Measurements from ENCODE around the gene DGLUCY.
"Not testable (repeated sequence)": the region's sequence is repeated elsewhere in the genome, so short reads cannot be mapped to it uniquely, and the experiment has no call there.

Gene DGLUCY

DNA sequence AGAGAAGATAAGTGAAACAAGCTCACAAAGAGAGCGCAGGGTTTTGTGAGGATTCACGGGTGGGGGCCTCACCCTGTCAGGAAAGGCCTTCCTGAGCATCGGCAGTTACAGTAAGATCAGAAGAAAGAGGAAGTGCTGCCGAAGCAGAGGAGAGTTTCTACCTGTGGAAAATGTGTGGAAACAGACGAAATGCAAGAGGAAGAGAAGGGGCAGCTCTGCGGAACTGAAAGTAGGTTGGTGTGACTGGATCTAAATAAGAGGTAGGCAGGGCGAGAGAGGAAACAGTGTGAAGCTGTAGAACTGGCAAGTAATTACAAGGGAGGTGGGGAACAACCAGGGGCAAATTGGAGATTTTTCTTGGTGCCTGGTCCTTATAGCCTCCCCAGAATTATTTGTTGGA is 128.0 kb downstream of the DGLUCY start:
- no peak for DNase-seq

GRCh38 chr14:91242635-91243034 is 128.8 kb downstream of the DGLUCY start:
- DNase-seq: no peak

- no peak for DNase-seq
Observed at GRCh38 chr14:91243074-91243471, 129.2 kb downstream of the DGLUCY start.

DNA sequence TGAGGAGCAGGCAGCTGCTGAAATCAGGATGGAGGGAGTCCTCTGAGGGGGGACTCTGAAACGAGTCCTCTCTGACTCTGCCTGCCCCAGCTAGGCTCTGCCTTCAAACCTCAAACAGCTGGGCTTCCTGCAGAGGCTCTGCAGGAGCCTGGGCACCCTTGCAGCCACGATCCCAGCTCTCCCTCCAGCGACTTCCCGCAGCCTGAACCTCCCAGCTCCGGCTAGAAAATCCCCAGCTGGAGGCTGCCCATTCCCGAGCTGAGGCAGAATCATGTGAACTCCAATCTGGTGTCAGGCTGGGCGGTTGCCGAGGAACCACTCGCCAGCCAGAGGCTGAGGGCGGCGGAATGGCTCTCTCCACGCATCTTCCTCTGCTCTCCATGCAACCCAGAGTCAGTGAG is 130.6 kb downstream of the DGLUCY start, which contains the start of gene GPR68:
TSS of gene GPR68 (minus strand) at position 204 of the 401 bp plus-strand sequence. CDS start 9,654 bp downstream, outside the sequence.
- DNase-seq: peak; percentile 82

- no peak for DNase-seq
Observed at GRCh38 chr14:91245029-91245428, 131.2 kb downstream of the DGLUCY start.

DNA sequence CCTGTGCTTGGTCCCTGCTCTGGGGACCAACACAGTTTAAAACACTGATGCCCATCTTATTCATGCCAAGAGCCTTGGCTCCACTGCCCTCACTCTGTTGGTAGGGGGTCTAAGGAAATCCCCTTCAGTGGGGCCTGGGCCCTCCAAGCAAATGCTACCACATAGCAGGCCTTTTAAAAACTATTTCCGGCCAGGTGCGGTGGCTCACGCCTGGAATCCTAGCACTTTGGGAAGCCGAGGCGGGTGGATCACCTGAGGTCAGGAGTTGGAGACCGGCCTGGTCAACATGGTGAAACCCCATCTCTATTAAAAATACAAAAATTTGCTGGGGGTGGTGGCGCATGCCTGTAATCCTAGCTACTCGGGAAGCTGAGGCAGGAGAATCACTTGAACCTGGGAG is 131.7 kb downstream of the DGLUCY start:
- not testable (repeated sequence) for DNase-seq

DNA sequence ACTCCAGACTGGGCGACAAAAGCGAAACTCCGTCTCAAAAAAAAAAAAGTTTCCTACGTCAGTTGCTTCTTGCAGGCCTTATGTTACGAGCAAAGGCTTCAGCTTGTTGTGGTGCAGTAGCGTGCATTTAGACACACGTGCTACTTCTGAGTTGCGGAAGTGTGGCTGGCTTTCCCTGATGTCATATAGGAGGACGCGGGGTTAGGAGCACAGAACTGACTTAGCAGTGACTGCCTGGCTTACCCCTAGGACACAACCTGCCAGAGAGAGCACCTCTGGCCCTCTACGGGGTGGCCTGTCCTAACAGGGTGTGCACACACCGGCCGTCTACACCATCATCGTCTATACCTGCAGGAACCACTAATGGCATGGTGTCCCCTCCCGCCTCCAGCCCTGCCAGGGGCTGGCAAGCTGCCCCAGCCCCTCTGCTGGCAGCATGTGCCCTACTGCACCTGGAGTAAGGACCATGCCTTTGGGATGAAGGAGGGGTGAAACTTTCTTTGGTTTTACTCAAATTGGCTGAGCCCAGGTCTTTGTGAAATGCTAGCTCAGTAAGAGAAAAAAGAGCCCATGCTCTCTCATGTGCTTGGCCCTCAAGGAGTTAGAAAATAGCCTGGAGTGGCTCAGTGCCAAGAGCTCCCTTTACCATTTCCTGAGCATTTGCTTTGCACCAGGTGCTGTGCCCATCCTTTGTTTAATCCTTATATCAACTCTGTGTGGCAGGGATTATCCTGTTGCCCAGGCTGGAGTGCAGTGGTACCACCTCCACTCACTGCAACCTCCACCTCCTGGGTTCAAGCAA is 132.4 kb downstream of the DGLUCY start:
- peak; percentile 78 for DNase-seq

DNA sequence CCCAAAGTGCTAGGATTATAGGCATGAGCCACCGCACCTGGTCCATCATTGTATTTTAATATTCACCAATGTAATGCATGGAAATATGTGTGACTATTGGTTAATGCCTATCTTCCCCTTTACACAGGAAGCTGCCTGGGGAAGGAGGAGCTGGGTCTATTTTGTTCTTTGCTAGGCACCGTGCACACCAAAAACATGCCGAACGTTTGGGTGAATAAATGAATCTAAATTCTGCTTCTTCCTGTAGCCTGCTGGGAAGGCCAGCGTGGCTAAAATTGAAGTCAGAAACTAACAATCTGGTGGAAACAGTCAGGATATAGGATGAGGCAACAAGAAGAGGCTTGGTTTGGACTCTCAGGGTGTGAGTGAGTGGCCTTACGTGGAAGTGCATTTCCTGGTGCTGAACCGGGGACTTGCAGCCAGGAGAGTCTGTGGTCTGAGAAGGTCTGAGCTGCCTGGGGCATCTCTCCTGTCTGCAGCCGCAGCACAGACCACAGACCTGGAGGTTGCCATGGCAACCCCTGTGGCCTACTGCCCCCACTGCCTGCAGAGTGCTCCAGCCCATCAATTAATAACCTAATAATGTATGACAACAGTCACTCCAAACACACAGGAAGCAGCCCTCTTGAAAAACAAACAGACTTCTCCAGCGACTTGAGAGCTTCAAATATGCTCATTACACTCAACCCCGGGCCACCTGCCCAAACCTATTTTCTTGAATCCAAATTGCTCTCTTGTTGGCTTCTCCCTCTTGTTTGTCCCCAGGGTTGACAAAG is 136.2 kb downstream of the DGLUCY start:
- peak; percentile 85 for DNase-seq

- DNase-seq: peak; percentile 40
Observed at GRCh38 chr14:91250912-91251311, 137.0 kb downstream of the DGLUCY start.

DNA sequence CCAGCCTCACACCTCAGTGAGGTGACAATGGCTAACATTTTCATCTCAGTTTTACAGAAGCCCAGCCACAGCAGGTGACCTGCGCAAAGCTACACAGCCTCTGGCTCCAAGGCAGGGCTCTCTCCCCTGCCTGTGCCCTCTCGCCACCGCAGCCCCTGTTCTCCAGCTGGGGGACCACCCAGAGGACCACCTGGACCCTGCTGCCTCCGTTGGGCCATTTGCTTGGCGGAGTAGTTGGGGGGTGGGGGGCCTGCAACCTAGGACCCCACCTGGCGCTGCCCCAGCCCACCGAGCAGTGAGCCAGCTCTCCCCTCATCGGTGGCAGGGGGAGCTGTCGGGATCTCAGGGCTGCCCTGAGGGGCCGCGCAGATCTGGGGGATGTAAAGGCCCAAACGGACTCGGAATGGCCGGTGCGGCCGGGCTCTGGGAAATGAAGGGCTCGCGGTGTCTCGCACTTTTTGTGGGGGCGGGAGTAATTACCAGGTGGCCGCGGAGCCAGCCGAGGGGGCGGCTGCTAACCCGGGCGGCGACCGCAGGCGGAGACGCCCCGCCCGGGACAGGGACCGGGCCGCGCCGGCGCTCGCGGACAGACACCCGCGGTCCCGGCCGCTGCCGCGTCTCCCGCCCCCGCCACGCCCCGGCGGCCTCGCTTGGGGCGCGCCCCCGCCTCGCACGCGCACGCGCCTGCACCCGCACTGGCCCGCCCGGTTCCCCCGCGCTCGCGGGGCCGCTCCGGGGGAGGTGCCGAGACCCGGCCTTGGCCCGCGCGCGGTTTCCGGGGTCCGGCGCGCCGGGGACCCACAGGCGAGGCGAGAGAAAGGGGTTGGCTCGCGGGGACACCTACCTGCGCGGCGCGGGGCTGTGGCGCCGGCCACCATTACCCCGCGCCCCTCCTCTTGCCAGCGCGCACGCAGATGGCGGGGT is 139.3 kb downstream of the DGLUCY start:
- DNase-seq: peak; percentile 39

DNA sequence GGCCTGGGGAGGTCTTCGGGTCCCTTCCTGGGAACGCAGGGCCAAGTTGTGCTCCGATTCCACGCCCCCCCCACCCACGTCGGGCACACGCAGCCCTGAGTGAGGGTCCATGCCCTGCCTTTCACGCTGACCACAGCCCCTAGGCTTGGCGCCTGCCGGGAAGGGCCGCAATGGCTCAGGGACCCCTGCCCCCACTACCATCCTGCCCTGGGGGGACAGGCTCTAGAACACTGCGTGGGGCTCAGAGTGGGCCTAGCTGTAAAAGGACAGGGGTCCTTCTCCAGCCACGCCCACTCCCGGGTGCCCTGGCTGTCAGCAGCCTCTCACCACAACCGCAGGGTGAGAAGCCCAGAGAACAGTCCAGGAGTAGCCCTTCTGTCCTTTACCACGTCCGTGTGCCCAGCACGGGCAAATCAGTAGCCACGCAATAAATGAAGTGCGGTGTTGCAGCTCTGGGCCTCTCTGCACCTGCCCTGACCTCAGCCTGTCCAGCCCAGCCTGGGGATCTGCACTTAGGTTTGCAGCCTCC is 140.0 kb downstream of the DGLUCY start:
- DNase-seq: no peak

DNA sequence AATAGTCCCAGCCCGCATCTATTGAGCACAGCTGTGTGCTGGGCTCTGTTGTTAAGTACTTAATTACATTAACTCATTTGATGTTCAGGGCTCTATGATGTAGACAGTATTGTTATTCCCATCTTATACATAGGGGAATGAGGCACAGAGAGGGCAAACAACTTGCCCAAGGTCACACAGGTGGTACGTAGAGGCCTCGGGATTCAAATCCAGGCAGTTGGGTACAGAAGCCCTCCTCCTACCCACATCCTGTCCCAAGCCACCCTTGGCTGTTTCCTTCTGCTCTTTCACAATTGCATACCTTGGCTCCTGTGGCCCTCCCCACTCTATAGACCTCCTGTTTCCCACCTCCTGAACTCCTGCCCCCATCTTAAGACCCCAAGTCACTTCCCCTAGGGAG is 140.6 kb downstream of the DGLUCY start:
- no peak for DNase-seq

DNA sequence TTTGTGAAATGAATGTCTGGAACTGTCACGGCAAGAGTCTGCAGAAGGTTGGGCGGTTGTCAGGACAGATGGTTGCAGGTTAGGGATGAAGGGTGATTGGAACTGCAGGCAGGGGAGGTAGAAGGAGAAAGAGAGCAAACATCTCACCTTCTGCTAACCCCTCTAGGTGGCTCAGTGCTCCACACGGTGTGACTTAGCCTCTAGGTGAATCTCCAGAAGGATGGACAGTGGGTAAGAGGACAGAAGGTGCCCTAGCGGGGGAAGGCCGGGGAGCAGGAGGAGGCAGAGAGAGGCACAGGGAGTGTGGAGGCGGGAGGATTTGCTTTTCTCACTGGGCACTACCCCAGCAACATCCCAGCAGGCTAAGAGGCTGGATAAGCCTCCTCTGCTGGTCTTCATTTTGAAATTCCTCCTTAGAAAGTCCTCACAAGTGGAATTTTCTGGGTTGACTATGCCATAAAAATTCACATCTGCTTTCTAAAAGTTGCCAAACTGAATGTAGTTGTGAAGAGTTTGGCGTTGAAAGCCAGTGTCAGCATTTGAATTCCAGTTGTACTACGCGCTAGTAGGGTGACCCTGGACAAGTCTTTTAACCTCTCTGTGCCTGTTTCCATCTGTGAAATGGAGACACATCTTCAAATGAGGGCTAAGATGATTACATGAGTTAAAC is 141.3 kb downstream of the DGLUCY start:
- DNase-seq: peak; percentile 74

DNA sequence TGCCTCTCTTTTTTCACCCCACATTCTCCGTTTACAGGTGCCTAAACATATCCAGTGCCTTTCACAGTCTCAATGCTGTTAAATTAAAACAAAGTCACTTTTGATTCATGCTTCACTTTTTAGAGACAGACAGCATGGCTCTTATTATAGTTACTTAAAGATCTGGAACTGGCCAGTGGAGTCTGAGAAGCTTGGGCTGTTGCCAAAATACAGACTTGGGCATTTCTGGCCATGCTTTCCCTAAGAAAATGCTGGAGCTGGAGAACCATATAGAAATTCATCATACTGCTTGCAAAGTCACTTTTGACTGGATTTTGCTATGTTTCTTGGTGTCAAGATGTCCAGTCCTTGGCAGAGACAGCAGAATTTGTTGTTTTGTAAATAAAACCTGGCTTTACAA is 142.8 kb downstream of the DGLUCY start:
- DNase-seq: no peak

DNA sequence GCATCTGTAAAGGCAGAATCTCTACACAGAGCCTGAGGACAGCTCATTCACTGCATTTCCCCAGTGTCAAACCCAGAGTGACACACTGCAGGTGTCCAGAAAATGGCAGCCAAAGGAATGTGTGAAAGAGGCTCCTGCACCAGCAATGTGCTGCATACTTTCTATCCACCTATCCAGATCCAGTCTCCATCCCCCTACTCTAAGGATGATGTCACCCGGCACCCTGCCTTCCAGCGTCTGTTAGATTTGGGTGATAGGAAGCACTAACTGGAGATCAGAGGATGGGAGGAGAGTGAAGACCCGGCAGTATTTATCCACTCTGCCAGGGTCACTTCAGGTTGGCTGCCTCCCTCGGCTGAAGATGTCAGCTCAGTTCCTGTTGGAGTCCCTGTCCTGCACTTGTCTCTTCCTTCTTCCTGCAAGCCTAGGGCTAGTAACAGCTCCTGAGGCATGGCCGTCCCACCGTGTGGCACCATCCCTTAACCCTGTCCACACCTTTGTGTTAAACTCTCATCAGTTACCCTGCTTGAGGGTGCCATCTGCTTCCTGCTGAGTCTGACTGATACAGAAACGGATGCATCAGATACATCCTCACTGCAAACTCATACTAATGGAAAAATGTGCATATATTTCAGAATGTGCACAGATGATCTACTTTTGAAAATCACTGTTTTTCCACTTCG is 143.6 kb downstream of the DGLUCY start:
- DNase-seq: peak; percentile 69

DNA sequence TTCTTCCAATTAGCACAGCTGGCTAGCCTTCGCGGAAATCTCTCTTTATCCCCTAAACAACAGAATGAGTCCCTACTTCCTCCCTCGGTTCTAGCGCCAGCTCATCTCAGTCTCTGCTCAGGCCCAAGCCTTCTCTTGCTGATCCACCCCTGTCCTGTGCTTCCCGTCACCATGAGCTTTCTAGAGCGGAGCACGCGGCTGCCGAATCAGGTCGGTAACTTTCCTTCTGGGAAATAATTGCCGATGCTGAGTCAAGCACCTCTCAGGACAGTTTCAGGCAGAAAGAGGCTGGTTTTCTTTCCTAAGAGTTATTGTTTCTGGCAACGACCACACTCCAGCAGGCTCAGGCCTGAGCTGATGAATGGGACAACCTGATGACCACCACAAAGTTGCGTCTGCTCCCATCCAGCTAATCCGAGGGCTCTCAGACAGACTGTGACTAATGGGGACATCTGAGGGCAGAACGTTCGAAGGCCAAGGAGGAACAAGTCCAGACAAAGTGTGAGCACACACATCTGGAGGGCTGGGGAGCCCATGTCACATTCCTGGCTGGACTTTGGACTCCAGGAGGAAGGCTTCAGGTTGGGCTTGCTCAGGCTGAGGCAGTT is 144.2 kb downstream of the DGLUCY start:
- no peak for DNase-seq

- DNase-seq: no peak
Observed at GRCh38 chr14:91258876-91259275, 145.0 kb downstream of the DGLUCY start.

DNA sequence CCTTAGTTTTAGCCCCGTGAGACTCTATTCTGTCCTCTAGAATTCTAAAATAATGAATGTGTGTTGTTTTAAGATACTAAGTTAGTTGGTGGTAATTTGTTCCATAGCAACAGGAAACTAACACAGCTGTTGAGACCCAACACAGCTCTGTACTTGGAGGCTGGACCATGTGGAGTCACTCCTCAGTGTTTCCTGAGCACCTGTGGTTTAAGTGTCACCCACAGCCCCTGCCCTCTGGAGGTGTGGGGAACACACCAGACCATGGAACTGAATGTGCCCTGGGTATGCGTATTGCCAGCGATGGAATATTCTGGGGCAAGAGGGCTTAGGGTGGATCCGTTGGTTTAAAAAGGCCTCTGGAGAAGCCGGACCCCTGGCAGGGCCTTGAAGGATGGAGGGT is 147.2 kb downstream of the DGLUCY start:
- no peak for DNase-seq

GRCh38 chr14:91261986-91262549 is 148.2 kb downstream of the DGLUCY start:
- no peak for DNase-seq

DNA sequence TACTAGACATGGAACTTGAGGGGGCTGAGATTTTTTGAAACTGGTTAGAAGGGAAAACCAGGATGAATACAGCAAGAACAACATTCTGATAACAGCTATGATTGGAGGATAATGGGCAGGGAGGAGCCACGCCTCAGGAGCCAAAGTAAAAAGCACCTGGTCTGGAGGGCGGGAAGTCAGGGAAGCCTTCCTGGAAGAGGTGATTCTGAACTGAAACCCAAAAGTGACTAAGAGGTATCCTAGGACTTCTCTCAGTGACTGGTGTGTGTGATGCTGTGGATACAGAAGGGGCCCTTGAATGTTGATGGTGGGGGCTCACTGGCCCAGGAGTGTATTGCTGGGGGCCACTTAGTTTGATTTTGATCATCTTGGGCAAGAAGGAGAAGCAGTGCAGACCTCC is 149.5 kb downstream of the DGLUCY start:
- DNase-seq: no peak
